Hematopoietic multipotent progenitor cell treated with erythropoietin and hydrocortisone succinate and interleukin-3 and kit ligand, for 8 days (in vitro differentiated cells): ENCODE data around the gene NHEJ1.

ENCODE experiments used
- DNase-seq: peaks from one replicate; pipeline ENCODE4 v3.0.0-alpha.2; 2015

NHEJ1 gene

DNA sequence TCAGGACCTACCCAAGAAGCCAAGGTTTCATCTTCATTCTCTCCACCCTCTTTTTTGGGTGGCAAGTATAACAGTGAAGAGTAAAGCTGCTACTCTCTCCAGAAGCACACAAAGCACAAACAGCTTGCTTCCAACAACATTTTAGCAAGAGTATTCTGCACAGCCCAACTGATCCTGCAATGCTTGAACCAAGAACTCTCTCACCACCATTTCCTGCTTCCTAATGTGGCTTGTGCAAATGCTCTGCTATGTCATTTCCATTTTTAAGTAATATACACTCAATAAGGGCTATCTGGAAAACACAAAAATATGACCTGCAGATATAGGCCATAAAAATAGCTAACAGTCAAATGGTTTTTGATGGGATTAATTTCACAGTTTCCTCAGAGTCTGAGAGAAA, 75.8 kb downstream of the NHEJ1 start:
- no peak for DNase-seq

DNA sequence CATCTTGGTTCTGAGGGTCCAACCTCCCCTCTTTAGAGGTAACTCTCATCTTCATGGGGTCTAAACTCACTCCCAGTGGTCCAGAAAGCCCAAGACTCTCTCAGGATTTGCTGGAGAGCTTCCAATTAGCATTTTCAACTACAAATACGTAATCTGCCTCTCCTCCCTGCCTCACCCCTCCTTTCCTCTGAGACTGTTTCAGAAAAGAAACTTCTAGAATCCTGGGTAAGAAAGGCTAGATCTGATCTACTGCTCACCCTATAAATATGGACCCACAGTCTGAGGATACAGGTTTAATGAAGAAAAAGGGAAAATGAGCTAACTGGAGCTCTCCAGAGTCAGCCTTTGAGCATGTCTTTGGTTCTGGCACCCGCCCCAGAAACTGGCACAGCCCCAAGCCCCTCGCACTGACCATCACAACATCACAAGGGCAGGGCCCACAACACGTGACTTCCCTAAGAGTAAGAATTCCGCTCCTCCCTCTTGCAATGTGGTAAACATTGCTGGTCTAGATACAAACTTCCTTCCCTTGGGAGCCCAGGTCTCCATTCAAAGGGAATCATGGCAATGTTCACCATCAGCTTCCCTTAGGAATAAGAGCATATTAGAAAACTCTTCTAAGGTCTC, 78.2 kb downstream of the NHEJ1 start:
- no peak for DNase-seq

DNA sequence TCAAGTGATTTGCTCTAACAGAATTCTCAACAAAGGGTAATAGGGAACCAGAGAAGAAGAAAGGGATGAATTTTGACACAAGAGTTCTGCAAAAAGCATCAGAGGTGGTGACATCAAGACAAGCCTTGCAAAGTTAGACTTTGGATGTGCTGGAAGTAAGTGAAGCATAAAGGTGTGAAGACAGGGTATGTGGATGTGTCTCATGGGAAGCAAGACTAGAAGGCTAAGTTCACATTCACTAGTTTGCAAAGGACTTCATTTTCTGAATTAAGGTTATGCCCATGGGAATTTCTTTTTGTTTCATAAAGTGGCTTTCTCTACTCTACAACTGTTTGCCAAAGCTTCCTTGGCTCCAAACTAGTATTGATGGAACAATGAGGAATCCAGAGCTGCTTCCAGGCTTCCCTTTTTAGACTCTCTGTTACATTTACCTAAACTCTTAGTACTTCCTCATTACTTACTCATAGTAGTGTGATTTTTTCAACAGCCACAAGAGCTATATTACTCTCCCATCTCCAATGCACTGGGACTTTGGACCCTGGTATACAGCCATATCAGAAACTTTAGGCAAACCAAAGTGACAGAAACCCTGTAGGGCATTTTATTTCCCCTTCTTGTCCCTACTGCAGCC, 78.8 kb downstream of the NHEJ1 start:
- no peak for DNase-seq

DNA sequence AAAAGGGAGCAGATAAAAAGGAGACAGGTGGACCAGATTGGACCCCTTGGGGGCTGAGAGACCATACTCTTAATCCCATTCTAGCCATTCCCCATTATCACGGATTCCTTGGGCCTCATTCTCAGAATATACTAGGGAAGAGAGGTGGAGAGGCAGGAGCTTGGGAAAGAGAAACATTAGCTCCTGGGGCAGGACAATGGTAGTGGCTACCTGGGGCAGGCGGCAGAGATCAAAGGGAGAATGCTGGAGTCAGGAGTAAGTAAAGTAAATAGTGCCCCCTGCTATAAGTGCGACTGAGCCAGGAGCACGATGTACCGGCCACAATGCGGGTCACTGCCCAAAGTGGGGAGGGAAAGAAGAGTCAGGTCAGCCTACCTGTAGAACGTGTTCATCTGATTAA, 79.5 kb downstream of the NHEJ1 start:
- no peak for DNase-seq

DNA sequence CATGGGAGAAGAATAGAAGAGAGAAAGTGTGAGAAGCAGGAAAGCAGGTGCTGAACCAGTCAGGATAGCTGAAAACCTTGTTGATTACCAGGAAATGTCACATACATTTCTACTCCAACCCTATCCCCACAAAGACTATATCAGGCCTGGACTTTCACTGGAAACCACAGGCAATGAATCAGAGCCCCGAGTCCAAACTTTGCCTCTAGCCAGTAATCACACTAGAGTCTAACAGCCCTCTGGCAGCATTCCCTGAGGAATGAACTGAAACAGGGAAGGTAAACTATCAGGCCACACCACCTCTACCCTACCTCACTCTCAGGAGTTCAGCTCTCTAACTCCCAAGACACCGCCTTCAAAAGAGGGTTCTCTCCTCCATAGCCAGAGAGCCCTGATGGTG, 81.2 kb downstream of the NHEJ1 start:
- no peak for DNase-seq

DNA sequence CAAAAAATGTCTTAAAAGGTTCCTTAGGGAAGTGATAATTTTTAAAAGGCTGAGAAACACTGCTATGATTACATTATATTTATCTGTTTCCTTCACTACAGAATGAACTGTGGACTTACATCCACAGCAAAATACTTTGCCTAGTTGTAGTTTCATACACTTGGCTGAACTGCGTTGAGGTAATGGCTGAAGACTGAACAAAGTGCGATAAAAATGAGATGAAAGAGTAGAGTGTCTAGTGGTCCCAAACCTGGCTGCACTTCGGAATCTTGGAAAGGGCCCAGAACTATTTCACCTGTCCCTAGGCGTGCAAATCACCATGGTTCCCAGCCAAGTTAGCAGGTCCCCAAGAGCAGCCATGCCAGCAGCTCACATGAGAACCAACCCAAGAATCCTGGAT, 81.7 kb downstream of the NHEJ1 start:
- DNase-seq, result no peak

DNA sequence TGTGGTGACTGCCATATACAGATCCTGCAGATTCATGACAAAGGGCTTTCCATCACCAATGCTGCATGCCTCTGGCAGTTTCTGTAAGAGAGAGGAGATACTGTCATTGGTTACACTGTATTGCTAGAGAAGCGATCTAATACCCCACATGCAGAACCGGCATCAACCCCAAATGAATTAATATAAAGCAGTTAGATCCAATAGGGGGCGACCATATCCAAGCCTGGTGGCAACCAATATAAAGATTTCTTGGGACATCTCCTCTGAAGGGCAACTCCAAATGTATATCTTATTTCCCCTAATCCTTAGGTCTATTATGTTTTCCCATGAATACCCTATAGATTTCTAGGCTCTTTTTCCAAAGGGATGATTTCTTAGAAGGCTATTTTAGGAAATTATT, 82.5 kb downstream of the NHEJ1 start:
- no peak for DNase-seq

DNA sequence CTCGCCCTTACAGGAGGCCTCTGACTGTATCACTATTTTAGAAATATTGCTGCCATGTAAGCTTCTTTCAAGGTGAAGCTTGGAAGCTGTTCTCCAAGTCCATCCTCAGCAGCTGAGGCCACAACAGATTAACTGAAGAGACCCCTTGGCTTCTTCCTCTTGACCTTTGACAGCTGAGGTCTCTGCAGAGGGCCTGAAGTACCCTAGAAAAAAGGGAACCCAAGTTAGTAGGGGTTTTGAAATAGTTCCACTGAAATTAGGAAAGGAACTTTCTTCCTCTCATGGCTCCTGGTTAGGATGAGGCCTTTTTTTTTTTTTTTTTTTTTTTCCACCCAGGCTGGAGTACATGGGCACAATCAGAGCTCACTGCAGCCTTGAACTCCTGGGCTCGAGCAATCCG, 84.4 kb downstream of the NHEJ1 start:
- no peak for DNase-seq

DNA sequence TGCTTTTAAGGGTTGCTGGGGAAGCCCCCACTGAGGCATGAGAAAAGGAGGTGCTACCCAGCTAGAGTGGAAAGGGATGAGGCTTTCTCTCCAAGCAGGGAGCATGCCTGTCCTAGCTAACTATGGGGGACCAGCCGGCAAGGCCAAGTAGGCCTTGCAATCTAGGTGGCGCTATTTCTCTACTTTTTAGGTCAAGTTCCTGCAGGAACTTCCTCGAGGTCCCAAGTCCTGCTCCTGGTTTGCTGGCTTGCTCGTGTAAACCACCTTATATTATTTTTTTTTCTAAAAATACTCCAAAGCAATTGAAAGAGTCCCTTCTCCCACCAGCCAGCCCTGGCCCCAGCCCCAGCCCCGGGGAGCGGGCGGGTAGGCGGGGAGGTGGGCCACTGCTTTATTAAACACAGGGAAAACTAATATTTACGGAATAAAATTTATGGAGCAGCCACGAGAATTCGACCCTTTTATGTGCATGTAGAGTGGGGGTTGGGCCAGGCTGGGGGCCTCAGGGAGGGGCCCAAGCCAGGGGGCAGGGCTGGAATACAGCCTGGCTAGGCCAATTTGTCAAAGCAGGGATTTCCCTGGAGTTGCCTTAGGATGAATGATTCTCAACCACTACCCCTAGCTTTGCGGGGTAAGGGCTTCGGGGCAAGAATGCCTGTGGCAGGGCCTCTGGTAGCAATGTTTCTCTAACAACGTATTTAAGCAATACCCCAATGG, 87.0 kb downstream of the NHEJ1 start:
- DNase-seq, result peak; percentile 60

DNA sequence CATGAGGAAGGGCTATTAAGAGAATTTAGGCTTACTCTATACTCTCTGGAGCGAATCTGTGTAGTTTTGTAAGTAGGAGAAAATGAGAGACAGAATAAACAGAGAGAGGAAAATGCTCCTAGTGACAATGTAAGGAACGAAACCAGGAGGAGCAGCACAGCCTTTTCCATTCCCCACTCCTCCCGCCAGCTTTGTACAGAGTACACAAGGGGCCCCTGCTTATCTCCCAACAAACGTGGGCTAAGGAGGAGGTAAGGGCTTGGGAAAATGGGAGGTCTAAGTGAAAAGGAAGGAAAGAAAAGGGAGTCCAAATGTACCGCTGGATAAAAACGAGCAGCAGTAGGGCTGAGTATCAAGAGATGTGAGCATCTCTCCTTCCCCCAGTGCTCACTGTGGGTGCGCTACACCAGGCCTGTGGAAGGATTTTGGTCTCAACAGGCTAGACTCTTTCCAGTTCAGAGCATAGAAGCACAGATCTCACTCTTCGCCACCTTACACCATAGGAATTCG, 87.8 kb downstream of the NHEJ1 start:
- no peak for DNase-seq

DNA sequence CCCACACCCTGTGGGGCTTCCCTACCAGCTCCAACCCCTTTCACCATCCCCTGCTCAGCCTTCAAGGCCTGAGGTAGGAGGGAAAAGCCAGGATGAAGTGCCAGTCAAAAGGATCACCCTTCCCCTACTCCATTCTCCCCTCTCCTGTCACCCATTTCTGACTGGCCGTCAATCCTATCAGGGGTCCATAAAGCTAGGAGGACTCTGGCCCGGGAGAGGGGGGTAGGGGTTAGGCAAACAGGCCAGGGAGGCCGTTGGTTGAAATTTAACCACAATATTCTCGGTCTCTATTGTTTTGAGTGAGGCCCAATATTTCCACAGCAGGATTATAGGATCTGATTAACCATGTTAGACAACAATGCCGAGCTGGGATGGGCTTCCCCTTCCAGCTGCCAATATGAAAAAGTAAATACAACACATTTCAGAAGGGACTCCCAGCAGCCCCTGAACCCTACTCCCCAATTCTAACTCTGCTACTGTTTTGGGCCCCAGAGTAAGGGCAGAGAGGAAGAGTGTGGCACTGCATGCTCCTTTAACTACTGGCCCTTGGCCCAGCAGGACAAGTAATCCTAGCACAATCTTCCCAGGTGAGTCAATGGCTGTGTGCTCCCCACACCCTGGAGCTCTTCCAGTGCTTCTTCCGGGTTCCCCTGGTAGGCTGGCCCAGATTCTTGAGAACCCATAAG, 89.3 kb downstream of the NHEJ1 start:
- DNase-seq, result no peak

DNA sequence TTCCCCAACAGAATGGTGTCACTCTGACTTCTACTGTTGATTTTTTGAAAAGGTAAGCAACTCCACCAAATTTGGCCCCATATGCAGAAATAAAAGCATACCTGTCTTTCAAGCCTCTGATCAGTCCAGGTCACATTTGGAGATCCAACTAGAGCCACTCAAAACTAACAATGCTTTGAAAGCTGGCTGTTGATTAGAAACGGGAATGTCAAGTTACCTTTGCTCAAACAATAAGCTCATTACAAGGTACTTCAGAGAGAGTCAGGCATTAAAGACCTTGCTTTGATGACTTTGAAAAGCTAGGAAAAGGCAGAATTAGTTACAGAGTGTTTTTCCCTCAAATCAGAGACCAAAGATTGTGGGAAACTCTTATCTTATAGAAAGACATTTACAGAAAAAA, 95.1 kb downstream of the NHEJ1 start:
- DNase-seq, result no peak

DNA sequence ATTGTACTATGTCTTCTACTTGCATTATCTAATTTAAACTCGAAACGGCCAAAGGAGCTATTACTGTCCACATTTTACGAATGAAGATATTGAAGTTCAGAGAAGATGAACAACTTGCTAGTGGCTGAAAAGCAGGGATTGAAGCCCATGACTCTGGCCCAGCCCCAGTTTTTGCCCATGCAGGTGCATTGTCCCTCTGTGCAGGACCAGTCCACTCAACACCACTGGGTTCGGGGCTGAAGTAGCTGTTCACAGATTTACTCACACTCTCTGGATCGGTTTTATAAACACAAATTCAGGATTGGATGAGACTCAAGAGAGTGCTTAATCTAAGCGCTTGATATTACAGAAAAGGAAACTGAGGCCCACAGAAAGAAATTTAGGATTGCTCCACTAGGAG, 98.5 kb downstream of the NHEJ1 start:
- no peak for DNase-seq

DNA sequence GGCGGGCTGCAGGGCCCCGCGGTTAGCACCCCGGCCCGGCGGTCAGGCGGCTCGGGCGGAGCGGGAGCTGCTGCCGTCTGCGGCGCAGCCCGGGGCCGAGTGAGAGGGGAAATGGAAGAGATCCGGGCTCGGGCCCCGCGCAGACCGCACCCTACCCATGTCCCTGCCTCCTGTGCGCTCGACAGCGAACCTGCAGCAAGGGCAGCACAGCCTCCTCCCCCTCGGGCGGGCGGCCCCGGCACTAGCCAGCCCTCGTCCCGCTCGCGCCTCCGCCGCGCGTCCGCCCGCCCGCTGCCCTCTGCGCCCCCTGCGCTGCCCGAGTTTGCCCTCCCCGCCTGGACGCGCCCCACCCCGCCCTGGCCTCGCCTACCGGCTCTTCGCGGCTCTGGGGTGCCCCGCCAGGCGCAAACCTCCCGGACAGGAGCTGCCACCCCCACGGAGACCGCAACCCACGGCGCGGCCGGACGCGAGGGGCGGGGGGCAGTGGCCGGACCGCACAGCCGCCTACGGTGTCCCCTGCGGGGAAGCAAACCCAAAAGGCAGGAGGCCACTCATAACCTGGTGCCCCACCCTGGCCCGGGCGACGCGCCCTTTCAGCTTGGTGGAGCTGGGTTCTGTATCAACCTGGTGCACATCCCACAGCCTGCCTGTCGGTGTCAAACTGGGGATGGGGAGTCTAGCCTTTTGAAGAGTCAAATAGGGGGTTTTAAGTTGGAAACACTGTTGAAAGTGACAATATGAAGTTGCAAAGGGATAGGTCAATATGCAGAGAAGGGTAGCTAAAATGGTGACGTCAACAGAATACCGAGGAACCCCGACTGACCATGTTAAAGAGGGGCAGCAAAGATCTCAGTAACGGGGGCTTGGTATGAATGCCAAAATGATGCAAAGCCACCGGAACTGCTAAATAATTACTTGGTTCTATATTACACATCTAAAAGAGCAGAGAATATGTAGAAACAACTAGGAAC, 99.5 kb downstream of the NHEJ1 start, which contains the start of gene IHH:
TSS of gene IHH (minus strand) at position 101 of the 971 bp plus-strand sequence. CDS start 454 bp downstream, outside the sequence.
- no peak for DNase-seq

DNA sequence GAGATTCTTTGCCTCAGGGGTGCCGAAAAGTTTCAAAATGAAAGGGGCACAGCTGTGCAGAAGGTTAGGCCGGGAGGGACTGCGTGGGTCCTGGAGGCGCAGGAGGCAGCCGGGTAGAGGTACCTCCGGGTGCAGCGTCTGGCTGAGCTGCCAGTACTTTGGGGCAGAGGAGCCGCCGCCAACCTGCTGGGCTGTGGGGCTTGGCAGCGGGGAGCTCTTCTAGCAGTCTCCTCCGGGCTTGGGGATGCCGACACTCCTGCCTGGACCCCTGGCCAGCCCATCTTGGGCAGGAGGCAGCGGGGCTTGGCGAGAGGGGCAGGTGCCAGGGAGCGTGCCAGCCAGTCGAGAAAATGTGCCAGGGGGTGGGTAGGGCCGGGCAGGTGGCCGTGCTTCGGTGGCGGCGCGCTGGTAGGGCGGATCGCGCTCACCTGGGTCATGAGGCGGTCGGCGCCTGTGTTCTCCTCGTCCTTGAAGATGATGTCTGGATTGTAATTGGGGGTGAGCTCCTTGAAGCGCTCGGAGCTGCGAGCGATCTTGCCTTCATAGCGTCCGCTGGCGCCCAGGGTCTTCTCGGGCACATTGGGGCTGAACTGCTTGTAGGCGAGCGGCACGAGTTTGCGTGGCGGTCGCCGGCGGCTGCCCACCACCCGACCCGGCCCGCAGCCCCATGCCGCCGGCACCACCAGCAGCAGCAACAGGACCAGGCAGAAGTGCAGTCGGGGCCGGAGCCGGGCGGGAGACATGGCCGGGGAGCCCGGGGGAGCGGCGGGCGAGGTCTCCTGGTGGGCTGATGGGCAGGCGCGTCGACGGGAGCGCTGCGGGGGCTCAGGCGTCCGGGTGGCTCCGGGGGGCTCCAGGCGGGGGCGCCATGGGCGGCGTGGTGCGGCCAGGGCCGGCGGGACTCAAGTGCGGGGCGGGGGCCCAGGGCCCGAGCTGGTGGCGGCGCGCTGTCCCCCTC, 100.6 kb downstream of the NHEJ1 start:
- DNase-seq, result no peak

DNA sequence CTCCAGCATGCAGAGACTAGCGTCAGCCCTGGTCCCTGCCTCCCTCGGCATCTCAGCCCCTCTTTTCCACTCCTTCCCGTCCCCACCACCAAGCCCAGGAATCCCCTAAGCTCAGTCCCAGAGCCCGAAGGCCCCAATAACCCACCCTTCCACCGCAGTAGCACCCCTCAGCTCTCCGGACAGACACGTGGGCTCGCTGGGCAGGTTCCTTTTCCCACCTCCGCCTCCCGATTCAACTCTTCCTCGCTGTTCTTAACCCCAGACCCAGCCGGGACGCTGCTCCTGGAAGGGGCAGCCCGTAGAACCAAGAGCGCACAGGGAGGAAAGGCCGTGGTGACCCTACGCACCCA, 101.3 kb downstream of the NHEJ1 start:
- no peak for DNase-seq

DNA sequence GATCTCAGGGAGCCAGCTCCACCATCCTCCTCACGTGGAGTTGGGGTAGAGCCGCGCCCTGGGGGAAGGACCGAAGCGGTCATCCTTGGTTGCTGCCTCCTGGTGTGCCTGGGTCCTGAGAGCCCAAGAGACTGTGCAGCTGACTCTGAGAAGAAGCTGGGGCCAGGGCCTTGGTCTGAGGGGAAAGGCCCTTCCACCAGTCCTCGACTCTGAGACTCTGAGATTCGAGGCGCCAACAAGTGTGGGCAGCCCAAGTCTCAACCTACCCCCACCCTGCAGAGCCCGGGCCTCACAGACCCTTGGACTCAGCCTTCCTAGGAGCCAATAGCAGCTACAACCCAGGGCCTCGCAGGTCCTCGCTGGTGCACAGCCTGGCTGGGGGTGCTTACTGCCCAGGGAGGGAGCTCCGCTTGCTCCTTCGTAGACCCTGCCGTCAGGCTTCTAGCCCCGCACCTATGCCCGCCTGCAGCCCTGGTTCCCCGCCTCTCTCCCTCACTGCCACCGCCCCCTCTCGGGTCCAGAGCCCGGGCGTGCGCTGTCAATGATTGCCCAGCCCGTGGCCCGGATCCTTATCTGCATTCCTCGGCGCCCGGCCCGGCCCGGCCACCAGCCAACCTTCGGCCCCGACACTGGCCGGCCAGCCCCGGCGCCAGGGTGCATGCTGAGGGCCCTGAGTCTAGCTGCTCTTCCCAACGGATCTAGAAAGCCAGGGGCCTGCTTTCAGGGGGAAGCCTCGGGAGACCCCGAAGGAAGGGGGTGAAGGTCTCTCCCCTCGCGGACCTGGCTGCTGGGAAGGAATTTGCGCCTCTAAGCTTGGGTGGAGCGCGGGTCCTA, 101.9 kb downstream of the NHEJ1 start:
- DNase-seq, result no peak

DNA sequence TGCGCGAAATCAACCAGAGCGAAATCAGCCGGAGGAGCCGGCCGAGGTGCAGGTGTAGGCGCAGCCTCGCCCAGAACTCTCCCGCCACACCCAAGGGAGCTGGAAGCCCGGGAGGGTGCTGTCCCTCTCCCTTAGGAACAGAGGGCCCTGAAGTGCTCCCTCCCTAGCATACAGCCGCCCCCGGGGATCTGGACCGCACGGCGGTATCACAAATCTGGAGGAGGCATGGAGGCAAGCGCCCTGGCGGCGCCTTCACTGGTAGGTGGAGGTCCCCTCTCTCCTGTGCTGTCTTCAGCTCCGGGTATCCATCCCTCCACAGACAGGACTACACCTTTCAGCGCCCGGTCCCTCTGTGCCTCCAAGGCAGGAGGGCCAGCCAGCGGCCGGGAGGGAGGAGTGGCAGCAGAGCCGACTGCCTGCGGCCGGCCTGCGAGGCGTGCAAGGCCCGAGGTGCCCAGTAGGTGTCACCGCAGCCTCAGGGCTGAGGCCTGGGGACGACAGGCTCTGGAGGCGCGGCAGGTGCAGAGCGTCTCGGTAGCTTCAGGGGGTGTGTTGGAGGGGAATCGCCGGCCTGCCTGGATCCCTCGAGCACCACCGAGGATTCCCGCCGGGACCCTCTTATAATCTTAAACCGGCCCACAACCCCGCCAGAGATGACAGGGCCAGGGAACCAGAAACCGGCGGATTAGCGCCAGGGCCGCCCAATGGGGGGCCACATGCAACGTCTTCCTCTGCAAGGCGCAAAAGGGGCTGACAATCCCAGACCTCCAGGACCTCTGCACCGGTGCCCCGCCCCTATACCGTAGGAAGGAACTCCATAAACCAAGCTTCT, 102.7 kb downstream of the NHEJ1 start:
- DNase-seq, result peak; percentile 64
